HepG2 (cell line): Measurements from ENCODE around the gene CTSA. TPM values are rescaled to one million over a fixed set of nuclear protein-coding genes. Genes with fewer than 3 reads are reported as not detected.
A peak's percentile ranks its signal among the peaks of the same experiment; 100 is the strongest.

ENCODE experiments used
- ATM ChIP-seq: fragments of 450-650 bp; IDR thresholded peaks from 2 replicates; pipeline ENCODE4 v1.7.1; 2017; ENCODE audit warnings: mild to moderate bottlenecking, borderline replicate concordance
- BHLHE40 ChIP-seq: IDR thresholded peaks from 2 replicates; pipeline ENCODE4 v1.6.1; 2011; ENCODE audit warnings: low read length, improper control_type of control experiment
- FOSL1 ChIP-seq: sonication (generic); formaldehyde crosslinking; IDR thresholded peaks from 2 replicates; pipeline ENCODE4 v1.9.0; 2021; ENCODE audit warnings: missing genetic modification reagents, borderline replicate concordance
- FOXA1 ChIP-seq, 2 experiments: fragments of 450-650 bp in 1 of 2; sonication (generic) in 1 of 2; formaldehyde crosslinking in 1 of 2; IDR thresholded peaks; 2 replicates each; pipeline versions ENCODE4 v1.4.0 to v1.6.1; 2016 to 2020; ENCODE audit warnings: missing genetic modification reagents in 1 of 2
- FOXM1 ChIP-seq: sonication (generic); formaldehyde crosslinking; IDR thresholded peaks from 2 replicates; pipeline ENCODE4 v1.5.0; 2020; ENCODE audit warnings: missing genetic modification reagents
- HNRNPH1 ChIP-seq: fragments of 200-400 bp; formaldehyde crosslinking; optimal IDR thresholded peaks from 2 replicates; pipeline ENCODE3; 2017; ENCODE audit warnings: mild to moderate bottlenecking, low read depth, low read length
- HOXD1 ChIP-seq: sonication (generic); formaldehyde crosslinking; IDR thresholded peaks from 2 replicates; pipeline ENCODE4 v1.5.0; 2020; ENCODE audit warnings: missing genetic modification reagents
- SP4 ChIP-seq: sonication (generic); formaldehyde crosslinking; IDR thresholded peaks from 2 replicates; pipeline ENCODE4 v1.8.1; 2023; ENCODE audit warnings: mild to moderate bottlenecking, missing genetic modification reagents
- XBP1 ChIP-seq: sonication (generic); formaldehyde crosslinking; IDR thresholded peaks from 2 replicates; pipeline ENCODE4 v1.5.0; 2020; ENCODE audit warnings: missing genetic modification reagents
- ZFP62 ChIP-seq: sonication (generic); formaldehyde crosslinking; IDR thresholded peaks from 2 replicates; pipeline ENCODE4 v1.4.0; 2020; ENCODE audit warnings: missing genetic modification reagents
- ZKSCAN1 ChIP-seq: fragments of 150-350 bp; IDR thresholded peaks from 2 replicates; pipeline ENCODE4 v1.6.1; 2014; ENCODE audit warnings: low read length
- ZNF652 ChIP-seq: IDR thresholded peaks from 2 replicates; pipeline ENCODE4 v1.6.1; 2016; ENCODE audit warnings: low read depth, borderline replicate concordance
- ZNF678 ChIP-seq: sonication (generic); formaldehyde crosslinking; IDR thresholded peaks from 2 replicates; pipeline ENCODE4 v1.4.0; 2020; ENCODE audit warnings: mild to moderate bottlenecking, missing genetic modification reagents
- ZNF7 ChIP-seq: IDR thresholded peaks from 2 replicates; pipeline ENCODE4 v1.6.1; 2016; ENCODE audit warnings: missing biosample characterization, missing genetic modification reagents
- polyA plus RNA-seq, 8 experiments: library from polyadenylated mRNA; depleted of rRNA in 3 of 8; stranded (reverse) in 7 of 8; unstranded in 1 of 8; fragments of >200 nt; fragmentation: Illumina TruSeq in 4 of 8; extraction: Trizol in 4 of 8; gene quantifications; 2 replicates each; pipeline versions ENCODE4 v1.2.1 to v1.2.3, GENCODE V29; 2011 to 2016; ENCODE audit warnings: low read depth in 4 of 8, missing spikeins in 1 of 8, mixed read lengths in 1 of 8; ENCODE audit not compliant: insufficient read depth in 1 of 8
- total RNA-seq, 5 experiments: library from RNA; depleted of rRNA; stranded (reverse); fragments of >200 nt; fragmentation: Illumina TruSeq; extraction: Trizol; gene quantifications; 2 replicates each; pipeline ENCODE4 v1.2.3, GENCODE V29; 2016; ENCODE audit warnings: low read depth in 1 of 5
- TF ChIP-seq, protein P1 (sequence below): sonication (generic); formaldehyde crosslinking; IDR thresholded peaks from 2 replicates; pipeline ENCODE4 v1.8.0; 2022; ENCODE audit warnings: missing genetic modification reagents, mild to moderate bottlenecking, borderline replicate concordance
- TF ChIP-seq, protein P2 (sequence below): sonication (generic); formaldehyde crosslinking; IDR thresholded peaks from 2 replicates; pipeline ENCODE4 v1.4.0; 2020; ENCODE audit warnings: missing genetic modification reagents, mild to moderate bottlenecking, borderline replicate concordance
- TF ChIP-seq, protein P3 (sequence below): sonication (generic); formaldehyde crosslinking; IDR thresholded peaks from 2 replicates; pipeline ENCODE4 v1.8.0; 2022; ENCODE audit warnings: missing genetic modification reagents, mild to moderate bottlenecking, moderate library complexity, borderline replicate concordance
- TF ChIP-seq, protein P4 (sequence below): IDR thresholded peaks from 2 replicates; pipeline ENCODE4 v1.6.1; 2016
- TF ChIP-seq, protein P5 (sequence below): fragments of 450-650 bp; IDR thresholded peaks from 2 replicates; pipeline ENCODE4 v1.6.1; 2017

CTSA gene
- total and polyA plus RNA-seq, 2 of the 13 experiments (the other 11 are each of a cell fraction or from before 2014, with no cell fraction given) = 202 to 231 TPM

DNA sequence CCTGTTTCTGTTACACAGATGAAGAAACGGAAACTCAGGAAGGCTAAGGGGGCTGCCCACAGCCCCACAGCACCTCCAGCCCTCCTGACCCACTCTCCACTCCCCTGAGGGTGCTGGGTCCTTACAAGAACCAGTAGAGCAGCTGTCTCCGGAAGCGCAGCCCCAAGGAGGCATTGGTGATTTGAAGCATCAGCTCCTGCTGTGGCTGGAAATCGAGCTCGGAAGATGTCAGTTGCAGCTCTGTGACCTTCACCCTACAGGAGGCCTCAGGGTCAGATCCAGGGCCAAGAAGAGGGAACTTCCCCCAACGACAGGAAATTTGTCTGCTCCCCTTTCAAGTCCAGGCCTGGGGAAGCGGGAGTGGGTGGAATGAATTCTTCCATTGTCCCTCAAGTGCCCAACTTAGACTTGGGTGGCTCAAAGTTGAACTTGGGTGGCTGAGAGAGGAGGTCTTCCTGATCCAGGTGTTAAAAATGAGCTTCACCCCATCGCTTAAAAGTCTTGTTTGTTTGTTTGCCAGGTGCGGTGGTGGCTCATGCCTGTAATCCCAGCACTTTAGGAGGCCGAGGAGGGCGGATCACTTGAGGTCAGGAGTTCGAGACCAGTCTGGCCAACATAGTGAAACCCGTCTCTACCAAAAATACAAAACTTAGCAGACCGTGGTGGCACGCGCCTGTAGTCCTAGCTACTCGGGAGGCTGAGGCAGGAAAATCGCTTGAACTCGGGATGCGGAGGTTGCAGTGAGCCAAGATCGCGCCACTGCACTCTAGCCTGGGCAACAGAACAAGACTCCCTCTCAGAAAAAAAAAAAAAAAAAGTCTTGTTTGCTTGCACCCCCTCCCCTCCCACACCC lies 18.9 kb downstream of the CTSA start (continued):
- no peak for TF ChIP-seq XBP1 (CRISPR knock-in tag)
- 0 out of 2 replicates have a peak, but pooled peaks have one; percentile 51 for TF ChIP-seq HOXD1 (CRISPR knock-in tag)
- TF ChIP-seq ZNF7 = no peak
- peak; percentile 64; the same call in 1 of the 2 replicates for TF ChIP-seq SP4 (CRISPR knock-in tag)
- TF ChIP-seq FOXA1 (IDR thresholded peaks at IDR 0.05) = no peak
- TF ChIP-seq FOXA1 (CRISPR knock-in tag; IDR thresholded peaks at IDR 0.05) = 0 out of 2 replicates have a peak, but pooled peaks have one; percentile 10
- no peak for TF ChIP-seq FOSL1 (CRISPR knock-in tag)
- TF ChIP-seq, protein P1, sequence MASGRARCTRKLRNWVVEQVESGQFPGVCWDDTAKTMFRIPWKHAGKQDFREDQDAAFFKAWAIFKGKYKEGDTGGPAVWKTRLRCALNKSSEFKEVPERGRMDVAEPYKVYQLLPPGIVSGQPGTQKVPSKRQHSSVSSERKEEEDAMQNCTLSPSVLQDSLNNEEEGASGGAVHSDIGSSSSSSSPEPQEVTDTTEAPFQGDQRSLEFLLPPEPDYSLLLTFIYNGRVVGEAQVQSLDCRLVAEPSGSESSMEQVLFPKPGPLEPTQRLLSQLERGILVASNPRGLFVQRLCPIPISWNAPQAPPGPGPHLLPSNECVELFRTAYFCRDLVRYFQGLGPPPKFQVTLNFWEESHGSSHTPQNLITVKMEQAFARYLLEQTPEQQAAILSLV (CRISPR knock-in tag) = 0 out of 2 replicates have a peak, but pooled peaks have one; percentile 45
- TF ChIP-seq, protein P2, sequence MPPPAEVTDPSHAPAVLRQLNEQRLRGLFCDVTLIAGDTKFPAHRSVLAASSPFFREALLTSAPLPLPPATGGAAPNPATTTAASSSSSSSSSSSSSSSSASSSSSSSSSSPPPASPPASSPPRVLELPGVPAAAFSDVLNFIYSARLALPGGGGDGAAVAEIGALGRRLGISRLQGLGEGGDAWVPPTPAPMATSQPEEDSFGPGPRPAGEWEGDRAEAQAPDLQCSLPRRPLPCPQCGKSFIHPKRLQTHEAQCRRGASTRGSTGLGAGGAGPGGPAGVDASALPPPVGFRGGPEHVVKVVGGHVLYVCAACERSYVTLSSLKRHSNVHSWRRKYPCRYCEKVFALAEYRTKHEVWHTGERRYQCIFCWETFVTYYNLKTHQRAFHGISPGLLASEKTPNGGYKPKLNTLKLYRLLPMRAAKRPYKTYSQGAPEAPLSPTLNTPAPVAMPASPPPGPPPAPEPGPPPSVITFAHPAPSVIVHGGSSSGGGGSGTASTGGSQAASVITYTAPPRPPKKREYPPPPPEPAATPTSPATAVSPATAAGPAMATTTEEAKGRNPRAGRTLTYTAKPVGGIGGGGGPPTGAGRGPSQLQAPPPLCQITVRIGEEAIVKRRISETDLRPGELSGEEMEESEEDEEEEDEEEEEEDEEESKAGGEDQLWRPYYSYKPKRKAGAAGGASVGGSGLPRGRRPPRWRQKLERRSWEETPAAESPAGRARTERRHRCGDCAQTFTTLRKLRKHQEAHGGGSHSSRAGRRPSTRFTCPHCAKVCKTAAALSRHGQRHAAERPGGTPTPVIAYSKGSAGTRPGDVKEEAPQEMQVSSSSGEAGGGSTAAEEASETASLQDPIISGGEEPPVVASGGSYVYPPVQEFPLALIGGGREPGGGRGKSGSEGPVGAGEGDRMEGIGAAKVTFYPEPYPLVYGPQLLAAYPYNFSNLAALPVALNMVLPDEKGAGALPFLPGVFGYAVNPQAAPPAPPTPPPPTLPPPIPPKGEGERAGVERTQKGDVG (CRISPR knock-in tag) = no peak
- TF ChIP-seq ZNF678 (CRISPR knock-in tag) = no peak; the same call in 1 of the 2 replicates
- TF ChIP-seq FOXM1 (CRISPR knock-in tag) = no peak
- TF ChIP-seq, protein P3, sequence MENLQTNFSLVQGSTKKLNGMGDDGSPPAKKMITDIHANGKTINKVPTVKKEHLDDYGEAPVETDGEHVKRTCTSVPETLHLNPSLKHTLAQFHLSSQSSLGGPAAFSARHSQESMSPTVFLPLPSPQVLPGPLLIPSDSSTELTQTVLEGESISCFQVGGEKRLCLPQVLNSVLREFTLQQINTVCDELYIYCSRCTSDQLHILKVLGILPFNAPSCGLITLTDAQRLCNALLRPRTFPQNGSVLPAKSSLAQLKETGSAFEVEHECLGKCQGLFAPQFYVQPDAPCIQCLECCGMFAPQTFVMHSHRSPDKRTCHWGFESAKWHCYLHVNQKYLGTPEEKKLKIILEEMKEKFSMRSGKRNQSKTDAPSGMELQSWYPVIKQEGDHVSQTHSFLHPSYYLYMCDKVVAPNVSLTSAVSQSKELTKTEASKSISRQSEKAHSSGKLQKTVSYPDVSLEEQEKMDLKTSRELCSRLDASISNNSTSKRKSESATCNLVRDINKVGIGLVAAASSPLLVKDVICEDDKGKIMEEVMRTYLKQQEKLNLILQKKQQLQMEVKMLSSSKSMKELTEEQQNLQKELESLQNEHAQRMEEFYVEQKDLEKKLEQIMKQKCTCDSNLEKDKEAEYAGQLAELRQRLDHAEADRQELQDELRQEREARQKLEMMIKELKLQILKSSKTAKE = no peak; the same call in 1 of the 2 replicates
- no peak for TF ChIP-seq ZKSCAN1
- TF ChIP-seq, protein P4, sequence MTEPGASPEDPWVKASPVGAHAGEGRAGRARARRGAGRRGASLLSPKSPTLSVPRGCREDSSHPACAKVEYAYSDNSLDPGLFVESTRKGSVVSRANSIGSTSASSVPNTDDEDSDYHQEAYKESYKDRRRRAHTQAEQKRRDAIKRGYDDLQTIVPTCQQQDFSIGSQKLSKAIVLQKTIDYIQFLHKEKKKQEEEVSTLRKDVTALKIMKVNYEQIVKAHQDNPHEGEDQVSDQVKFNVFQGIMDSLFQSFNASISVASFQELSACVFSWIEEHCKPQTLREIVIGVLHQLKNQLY = no peak
- TF ChIP-seq BHLHE40 = no peak
- no peak for TF ChIP-seq ATM
- TF ChIP-seq ZFP62 (CRISPR knock-in tag) = no peak
- TF ChIP-seq, protein P5, sequence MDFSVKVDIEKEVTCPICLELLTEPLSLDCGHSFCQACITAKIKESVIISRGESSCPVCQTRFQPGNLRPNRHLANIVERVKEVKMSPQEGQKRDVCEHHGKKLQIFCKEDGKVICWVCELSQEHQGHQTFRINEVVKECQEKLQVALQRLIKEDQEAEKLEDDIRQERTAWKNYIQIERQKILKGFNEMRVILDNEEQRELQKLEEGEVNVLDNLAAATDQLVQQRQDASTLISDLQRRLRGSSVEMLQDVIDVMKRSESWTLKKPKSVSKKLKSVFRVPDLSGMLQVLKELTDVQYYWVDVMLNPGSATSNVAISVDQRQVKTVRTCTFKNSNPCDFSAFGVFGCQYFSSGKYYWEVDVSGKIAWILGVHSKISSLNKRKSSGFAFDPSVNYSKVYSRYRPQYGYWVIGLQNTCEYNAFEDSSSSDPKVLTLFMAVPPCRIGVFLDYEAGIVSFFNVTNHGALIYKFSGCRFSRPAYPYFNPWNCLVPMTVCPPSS = no peak
- no peak for TF ChIP-seq ZNF652 (CRISPR knock-in tag)
- TF ChIP-seq HNRNPH1 = no peak
